Esophagus (tissue), 2 donors: ENCODE results near the gene UBQLN3. TPM values are rescaled to one million over a fixed set of nuclear protein-coding genes. Genes with fewer than 3 reads are reported as not detected.

Source experiments
- H3K27ac ChIP-seq, 2 donors: one replicate each; pipeline ENCODE4 v1.5.1; 2013; ENCODE audit warnings: low read depth in 2 of 2, mild to moderate bottlenecking in 2 of 2, inconsistent platforms in 1 of 2, low read length in 1 of 2, moderate library complexity in 1 of 2
- H3K27me3 ChIP-seq, 2 donors: one replicate each; pipeline ENCODE4 v1.6.1; 2013; ENCODE audit warnings: low read length in 2 of 2, control low read depth in 1 of 2, mild to moderate bottlenecking in 1 of 2; ENCODE audit not compliant: insufficient read depth in 2 of 2, control insufficient read depth in 1 of 2
- H3K36me3 ChIP-seq, 2 donors: one replicate each; pipeline ENCODE4 v1.6.1; 2013; ENCODE audit warnings: low read length in 1 of 2; ENCODE audit not compliant: control insufficient read depth in 2 of 2, insufficient read depth in 2 of 2
- H3K4me1 ChIP-seq, 2 donors: one replicate each; pipeline ENCODE4 v1.6.1; 2013; ENCODE audit warnings: low read length in 1 of 2; ENCODE audit not compliant: control insufficient read depth in 2 of 2, insufficient read depth in 2 of 2
- H3K4me3 ChIP-seq, 2 donors: one replicate each; pipeline ENCODE4 v1.5.1; 2013; ENCODE audit warnings: low read length in 2 of 2, mild to moderate bottlenecking in 2 of 2, low read depth in 1 of 2, moderate library complexity in 1 of 2
- H3K9me3 ChIP-seq, 2 donors: one replicate each; pipeline ENCODE4 v1.6.1; 2013; ENCODE audit warnings: mild to moderate bottlenecking in 2 of 2, low read depth in 1 of 2, low read length in 1 of 2, moderate library complexity in 1 of 2; ENCODE audit not compliant: control insufficient read depth in 2 of 2, insufficient read depth in 1 of 2
- WGBS, 2 donors: extraction: QIAGEN DNeasy Blood & Tissue Kit; methylation state at CpG; one replicate each; pipeline ENCODE4 v1.1.7; 2013; 5-methylcytosine and 5-hydroxymethylcytosine counted together
- polyA plus RNA-seq, 2 donors: library from polyadenylated mRNA; stranded (reverse); fragments of 200-250 nt; gene quantifications; one replicate each; pipeline ENCODE4 v1.2.3, GENCODE V29; 2013
- donor health status: healthy with polysubstance abuse.
- donor health status: Bipolar disorder and iron deficiency.

Gene UBQLN3
- polyA plus RNA-seq, 2 donors: not detected

DNA sequence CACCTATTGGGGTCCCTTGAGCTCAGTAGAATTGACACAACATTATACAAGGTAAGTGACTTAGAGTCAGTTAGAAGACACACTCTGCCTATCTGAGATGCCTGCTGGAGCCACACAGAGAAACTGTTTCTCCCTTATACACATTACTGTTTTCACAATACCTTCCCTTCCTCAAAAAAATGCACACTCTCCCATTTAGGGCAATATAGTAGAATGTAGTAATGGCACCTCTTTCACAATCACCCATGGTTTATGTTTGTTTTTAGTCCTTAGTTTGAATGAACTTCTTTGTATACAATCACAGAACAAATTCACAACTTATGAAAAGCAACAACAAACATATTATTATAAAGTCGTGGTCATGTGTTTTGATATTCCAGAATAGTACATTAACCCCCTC lies 24.3 kb upstream of the UBQLN3 start:
- Histone ChIP-seq H3K27me3 (no peaks in the 10 kb centered on the region), H3K27ac (no peak overlapping the region), H3K9me3 (no peaks in the 10 kb centered on the region), H3K4me1 (no peaks in the 10 kb centered on the region), H3K4me3 (no peak overlapping the region), H3K36me3 (no peaks in the 10 kb centered on the region)
- WGBS, 2 donors: 63 to 74% methylated on average over 1 of the region's 1 CpG

GRCh38 chr11:5531053-5531831 lies 21.5 kb upstream of the UBQLN3 start:
- Histone ChIP-seq H3K27me3 (no peaks in the 10 kb centered on the region), H3K4me1 (no peaks in the 10 kb centered on the region), H3K27ac (no peak overlapping the region), H3K36me3 (no peaks in the 10 kb centered on the region), H3K4me3 (no peak overlapping the region), H3K9me3 (peaks cover 0 to 3% of the 10 kb centered on the region in 2 donors)
- 67 to 75% methylated on average over 2 of the region's 2 CpGs for WGBS, 2 donors

GRCh38 chr11:5528495-5528894 lies 18.7 kb upstream of the UBQLN3 start:
- Histone ChIP-seq H3K4me1 (no peaks in the 10 kb centered on the region), H3K4me3 (no peak overlapping the region), H3K27me3 (no peaks in the 10 kb centered on the region), H3K9me3 (peaks cover 0 to 3% of the 10 kb centered on the region in 2 donors), H3K27ac (no peak overlapping the region), H3K36me3 (no peaks in the 10 kb centered on the region)
- 30 to 47% methylated on average over 1 of the region's 1 CpG for WGBS, 2 donors

- H3K4me3 ChIP-seq: no peak overlapping the region
- no peaks in the 10 kb centered on the region for H3K36me3 ChIP-seq
- 89 to 98% methylated on average over 5 of the region's 5 CpGs for WGBS, 2 donors
- no peaks in the 10 kb centered on the region for H3K4me1 ChIP-seq
- no peak overlapping the region for H3K27ac ChIP-seq
- H3K27me3 ChIP-seq: no peaks in the 10 kb centered on the region
- peaks cover 0 to 3% of the 10 kb centered on the region in 2 donors for H3K9me3 ChIP-seq
Observed at GRCh38 chr11:5527716-5528115, 18.0 kb upstream of the UBQLN3 start.

DNA sequence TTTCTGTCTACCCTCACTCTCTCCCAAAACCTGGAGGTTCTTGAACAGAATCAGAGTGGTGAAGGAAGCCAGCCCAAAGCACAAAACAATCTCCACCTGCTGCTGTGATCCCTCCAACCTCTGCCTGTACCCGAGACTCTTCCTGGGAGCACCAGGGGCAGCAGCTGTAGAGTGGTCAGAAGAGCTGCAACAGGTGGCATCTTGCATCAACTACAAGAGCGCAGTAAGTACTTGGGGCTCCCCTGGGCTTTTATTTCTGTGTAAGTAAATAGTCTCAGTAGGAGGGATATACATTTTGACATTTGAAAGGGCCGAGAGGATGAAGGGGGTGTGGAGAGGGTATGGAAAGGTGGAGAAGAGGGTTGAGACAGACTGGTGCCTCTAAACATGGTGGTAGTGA lies 15.0 kb upstream of the UBQLN3 start:
- no peaks in the 10 kb centered on the region for H3K27me3 ChIP-seq
- H3K9me3 ChIP-seq: peaks cover 0 to 3% of the 10 kb centered on the region in 2 donors
- 66 to 71% methylated on average over 3 of the region's 3 CpGs for WGBS, 2 donors
- H3K4me1 ChIP-seq: no peaks in the 10 kb centered on the region
- H3K4me3 ChIP-seq: no peak overlapping the region
- H3K36me3 ChIP-seq: no peaks in the 10 kb centered on the region
- no peak overlapping the region for H3K27ac ChIP-seq

GRCh38 chr11:5522308-5522707 lies 12.6 kb upstream of the UBQLN3 start:
- H3K36me3 ChIP-seq: no peaks in the 10 kb centered on the region
- no peaks in the 10 kb centered on the region for H3K27me3 ChIP-seq
- H3K27ac ChIP-seq: no peak overlapping the region
- 90 to 91% methylated on average over 2 of the region's 2 CpGs for WGBS, 2 donors
- H3K4me1 ChIP-seq: no peaks in the 10 kb centered on the region
- H3K4me3 ChIP-seq: no peak overlapping the region
- peaks cover 0 to 3% of the 10 kb centered on the region in 2 donors for H3K9me3 ChIP-seq

- no peak overlapping the region for H3K4me3 ChIP-seq
- H3K27ac ChIP-seq: no peak overlapping the region
- H3K27me3 ChIP-seq: no peaks in the 10 kb centered on the region
- no peaks in the 10 kb centered on the region for H3K36me3 ChIP-seq
- no peaks in the 10 kb centered on the region for H3K9me3 ChIP-seq
- H3K4me1 ChIP-seq: no peaks in the 10 kb centered on the region
- 96 to 98% methylated on average over 4 of the region's 4 CpGs for WGBS, 2 donors
Observed at GRCh38 chr11:5521540-5521939, 11.8 kb upstream of the UBQLN3 start.

DNA sequence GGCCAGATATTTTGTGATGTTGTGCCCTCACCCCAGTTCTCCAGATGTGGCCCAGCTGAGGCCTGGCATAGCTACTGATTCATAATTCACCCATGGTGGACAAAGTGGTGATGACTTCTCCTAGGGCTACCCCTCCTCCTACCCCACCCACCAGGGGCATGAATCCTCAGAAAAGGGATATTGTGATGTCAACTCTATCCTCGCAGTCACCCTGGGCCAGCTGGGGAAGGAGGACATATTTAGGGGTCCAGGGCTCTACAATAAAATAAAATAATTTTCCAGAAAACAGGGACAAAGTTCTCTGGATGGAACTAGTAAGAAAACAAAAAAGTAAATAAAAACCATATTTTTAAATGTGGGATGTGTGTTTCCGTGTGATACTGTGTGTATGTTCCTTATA lies 6.8 kb upstream of the UBQLN3 start, which contains the start of gene UBQLNL:
UBQLNL (minus strand) TSS at position 101 of the 400 bp plus-strand sequence. CDS start 258 bp downstream, outside the sequence.
- H3K36me3 ChIP-seq: no peaks in the 10 kb centered on the region
- 90 to 92% methylated on average over 2 of the region's 2 CpGs for WGBS, 2 donors
- no peak within 1 kb of the TSS for H3K27ac ChIP-seq

DNA sequence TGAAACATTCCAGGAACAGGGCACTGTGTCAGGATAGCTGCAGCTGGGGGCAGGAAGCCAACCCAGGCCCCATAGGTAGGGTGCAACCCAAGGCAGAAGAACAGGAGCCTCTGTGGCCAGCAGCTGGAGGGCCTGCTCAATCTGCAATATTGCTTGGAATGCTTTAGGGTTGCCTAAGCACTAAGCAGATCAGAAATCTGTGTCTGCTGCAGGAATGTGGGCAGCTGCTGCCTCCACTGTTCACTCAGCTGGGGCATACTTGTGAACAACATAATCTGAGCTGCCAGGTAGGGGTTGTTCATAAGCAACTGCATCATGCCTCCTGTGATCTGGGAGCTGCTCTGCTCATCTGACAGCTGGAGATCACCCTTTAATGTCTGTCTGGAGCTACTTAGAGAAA lies 5.1 kb upstream of the UBQLN3 start:
- H3K27ac ChIP-seq: no peak overlapping the region
- no peak overlapping the region for H3K4me3 ChIP-seq
- H3K27me3 ChIP-seq: no peaks in the 10 kb centered on the region
- no peaks in the 10 kb centered on the region for H3K36me3 ChIP-seq
- no peaks in the 10 kb centered on the region for H3K4me1 ChIP-seq
- no peaks in the 10 kb centered on the region for H3K9me3 ChIP-seq

More for the DNA sequence above, 6.8 kb upstream of the UBQLN3 start, which contains the start of gene UBQLNL:
- no peak within 1 kb of the TSS for H3K4me3 ChIP-seq
- no peaks in the 10 kb centered on the region for H3K27me3 ChIP-seq
- H3K4me1 ChIP-seq: no peaks in the 10 kb centered on the region
- no peaks in the 10 kb centered on the region for H3K9me3 ChIP-seq

GRCh38 chr11:5508605-5509004 lies 1.2 kb downstream of the UBQLN3 start:
- Histone ChIP-seq H3K9me3 (peaks cover 0 to 2% of the 10 kb centered on the region in 2 donors), H3K4me3 (no peak overlapping the region), H3K36me3 (no peaks in the 10 kb centered on the region), H3K27me3 (no peaks in the 10 kb centered on the region), H3K4me1 (no peaks in the 10 kb centered on the region), H3K27ac (no peak overlapping the region)
- 92% methylated on average over 8 of the region's 8 CpGs for WGBS, 2 donors
